AG08395 (cell line): ENCODE data around the gene CAP2.
"Not testable (repeated sequence)": the region's sequence is repeated elsewhere in the genome, so short reads cannot be mapped to it uniquely, and the experiment has no call there.

Experiments used
- DNase-seq: peaks from one replicate; pipeline ENCODE4 v3.0.0; 2012; ENCODE audit warnings: mixed read lengths, low spot score

Gene CAP2

DNA sequence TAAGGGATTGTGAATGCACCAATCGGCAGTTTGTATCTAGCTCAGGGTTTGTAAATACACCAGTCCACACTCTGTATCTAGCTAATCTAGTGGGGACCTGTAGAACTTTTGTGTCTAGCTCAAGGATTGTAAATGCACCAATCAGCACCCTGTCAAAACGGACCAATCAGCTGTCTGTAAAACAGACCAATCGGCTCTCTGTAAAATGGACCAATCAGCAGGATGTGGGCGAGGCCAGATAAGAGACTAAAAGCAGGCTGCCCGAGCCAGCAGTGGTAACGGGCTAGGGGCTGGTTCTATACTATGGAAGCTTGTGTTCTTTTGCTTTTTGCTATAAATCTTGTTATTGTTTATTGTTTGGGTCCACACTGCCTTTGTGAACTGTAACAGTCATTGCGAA, 187.9 kb downstream of the CAP2 start:
- not testable (repeated sequence) for DNase-seq

DNA sequence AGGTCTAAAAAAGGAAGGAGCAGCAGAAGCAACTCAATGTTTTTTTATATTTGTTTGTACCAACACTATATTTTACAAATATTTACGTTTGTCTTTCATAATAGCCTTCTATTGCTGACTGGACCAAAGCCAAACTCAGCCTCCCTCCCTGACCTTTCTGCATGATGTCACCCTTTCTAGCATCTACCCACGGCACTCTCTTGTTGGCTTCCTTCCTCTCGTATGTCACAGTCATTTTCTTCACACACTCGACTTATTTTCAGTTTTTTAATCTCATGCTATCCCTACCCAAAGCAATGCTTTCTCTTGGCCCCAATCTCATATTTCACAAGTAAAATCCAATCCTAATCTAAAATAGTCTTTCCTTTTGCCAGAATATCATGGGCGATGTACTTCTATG, 190.4 kb downstream of the CAP2 start:
- DNase-seq, result peak; percentile 36

DNA sequence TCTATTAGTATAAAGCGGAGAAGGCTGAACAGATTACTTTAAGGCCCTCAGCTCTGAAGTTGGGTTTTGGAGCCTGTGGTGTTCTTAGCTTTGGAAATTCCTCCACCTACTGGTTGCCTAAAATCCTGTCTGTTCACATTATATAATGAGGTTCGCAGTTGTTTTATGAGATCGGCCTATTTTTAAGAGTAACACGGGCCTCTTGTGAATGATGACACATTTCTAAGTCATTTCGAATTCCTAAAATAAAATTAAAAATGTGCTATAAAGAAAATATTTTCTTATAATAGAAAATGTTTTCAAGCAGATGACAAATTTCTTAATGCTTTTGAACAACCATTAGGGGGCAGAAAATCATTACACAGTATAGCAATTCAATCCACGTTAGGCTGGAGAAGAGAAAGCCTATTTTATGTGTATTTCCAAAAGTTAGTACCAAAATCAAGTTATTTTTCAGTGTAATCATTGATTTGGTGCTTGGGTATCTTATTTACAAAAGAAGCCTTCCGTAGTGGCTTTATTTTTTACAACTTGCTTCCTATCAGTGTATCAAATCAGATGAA, 190.9 kb downstream of the CAP2 start:
- peak; percentile 75 for DNase-seq

DNA sequence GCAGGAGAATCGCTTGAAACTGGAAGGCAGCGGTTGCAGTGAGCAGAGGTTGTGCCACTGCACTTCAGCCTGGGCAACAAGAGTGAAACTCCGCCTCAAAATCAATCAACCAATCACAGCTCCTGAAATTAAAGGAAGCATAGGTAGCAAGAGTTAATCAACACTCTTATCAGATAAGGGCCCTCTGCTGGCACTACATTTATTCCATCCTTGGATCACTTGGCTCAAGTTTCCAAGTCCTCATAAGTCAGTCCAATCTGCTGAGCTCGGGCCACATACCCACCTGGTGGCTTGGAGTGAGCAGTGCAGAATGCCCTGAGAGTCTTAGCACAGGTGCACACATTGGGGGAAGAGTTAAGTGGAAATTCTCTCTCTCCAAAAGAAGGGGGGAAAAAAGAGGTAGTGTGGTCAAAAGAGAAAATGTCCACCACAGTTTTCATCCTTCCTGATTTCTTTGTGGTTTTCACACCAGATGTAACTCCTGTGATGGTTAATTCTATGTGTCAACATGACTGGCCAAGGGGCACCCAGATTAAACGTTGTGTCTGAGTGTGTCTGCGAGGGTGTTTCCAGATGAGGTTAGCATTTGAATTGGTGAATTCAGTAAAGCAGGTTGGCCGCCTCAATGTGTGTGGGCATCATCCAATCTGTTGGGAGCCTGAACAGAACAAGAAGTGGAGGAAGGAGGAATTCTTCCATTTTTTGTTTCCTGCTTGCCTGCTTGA, 192.5 kb downstream of the CAP2 start:
- DNase-seq, result no peak

DNA sequence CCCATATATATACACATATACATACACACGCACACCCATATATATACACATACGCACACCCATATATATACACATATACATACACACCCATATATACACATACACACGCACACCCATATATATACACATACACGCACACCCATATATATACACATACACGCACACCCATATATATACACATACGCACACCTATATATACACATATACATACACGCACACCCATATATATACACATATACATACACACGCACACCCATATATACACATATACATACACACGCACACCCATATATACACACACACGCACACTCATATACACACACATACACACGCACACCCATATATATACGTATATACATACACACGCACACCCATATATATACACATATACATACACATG, 193.2 kb downstream of the CAP2 start:
- DNase-seq, result not testable (repeated sequence)

DNA sequence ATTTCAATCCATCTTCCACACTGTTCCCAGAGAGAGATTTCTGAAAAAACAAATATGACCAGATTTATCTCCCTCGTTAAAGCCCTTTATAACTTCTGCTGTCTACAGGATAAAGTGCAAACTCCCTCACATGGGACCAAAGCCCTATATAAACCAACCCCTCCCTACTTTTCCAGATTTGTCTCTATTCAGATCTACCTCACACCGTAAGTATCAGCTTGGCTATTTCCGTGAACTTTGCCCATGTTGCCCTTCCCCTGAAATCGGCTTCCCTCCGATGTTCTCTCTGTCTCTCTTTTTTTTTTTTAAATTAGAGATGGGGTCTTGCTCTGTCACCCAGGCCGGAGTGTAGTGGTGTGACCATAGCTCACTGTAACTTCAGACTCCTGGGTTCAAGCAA, 194.6 kb downstream of the CAP2 start:
- DNase-seq, result no peak

DNA sequence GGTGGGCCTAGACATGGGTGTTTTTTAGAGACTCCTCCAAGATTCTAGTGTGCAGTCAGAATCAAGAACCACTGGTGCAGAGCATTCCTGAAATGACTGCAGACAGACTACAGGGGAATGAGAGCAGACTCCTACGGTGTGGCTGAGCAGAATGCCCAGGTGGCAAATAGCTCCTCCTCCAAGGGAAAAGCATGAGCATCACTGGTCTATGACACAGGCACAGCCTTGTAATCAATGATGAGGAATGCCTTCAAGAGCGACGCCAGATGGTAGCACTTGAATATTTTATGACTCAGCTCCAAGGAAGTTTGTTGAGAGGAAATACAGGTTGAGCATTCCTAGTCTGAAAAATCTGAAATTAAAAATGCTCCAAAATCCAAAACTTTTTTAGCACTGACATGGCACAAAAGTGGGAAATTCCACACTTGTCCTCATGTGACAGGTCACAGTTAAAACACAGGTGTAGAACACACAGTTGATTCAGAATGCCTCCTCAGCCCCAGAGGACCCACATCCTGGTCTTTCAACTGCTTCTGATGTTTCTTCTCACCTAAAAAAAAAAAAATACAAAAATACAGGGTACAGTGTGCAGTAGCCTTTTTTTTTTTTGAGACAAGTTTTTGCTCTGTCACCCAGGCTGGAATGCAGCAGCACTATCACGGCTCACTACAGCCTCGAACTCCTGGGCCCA, 196.2 kb downstream of the CAP2 start:
- peak; percentile 84 for DNase-seq

DNA sequence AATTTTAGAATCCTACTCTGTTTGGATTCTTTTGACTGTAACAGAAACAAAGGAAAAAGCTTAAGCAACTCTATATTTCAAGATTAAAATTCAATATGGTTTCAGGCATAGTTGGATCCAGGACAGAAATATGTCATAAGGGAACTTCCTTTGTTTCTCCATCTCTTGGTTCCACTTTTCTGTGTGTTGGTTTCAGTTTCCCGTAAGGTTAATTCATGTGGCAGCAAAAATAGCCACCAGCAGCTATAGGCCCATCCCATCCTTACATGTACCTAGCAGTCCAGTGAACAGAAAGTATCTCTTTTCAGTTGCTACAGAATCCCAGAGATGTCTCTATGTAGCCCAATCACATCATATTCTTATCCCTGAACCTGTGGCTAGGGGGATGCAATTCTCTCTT, 197.9 kb downstream of the CAP2 start:
- no peak for DNase-seq

DNA sequence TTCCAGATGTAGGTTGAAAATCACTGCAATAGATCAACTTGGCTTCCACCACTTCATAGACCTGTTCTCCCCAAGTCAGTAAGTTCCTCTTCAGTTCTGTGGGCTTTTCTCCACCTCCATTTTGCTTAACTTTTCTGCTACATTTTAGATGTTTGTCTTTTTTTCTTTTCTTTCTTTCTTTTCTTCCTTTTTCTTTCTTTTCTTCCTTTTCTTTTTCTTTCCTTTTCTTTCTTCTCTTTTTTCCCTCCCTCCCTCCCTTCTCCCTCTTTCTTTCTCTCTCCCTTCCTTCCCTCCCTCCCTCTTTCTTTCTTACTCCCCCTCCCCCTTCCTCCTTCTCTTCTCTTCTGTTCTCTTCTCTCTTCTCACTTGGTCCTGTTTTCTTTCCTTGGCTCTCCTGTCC, 199.9 kb downstream of the CAP2 start:
- no peak for DNase-seq

DNA sequence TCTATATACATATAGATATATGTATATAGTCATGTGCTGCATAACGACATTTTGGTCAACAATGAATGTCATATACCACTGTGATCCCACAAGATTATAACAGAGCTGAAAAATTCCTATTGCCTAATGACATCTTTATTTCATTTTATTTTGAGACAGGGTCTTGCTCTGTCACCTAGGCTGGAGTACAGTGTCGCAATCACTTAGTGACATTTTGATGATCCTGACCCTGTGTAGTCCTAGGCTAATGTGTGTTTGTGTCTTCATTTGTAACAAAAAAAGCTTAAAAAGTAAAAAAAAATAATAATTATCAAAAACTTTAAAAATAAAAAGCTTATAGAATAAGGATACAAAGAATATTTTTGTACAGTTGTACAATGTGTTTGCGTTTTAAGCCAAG, 202.7 kb downstream of the CAP2 start:
- no peak for DNase-seq

DNA sequence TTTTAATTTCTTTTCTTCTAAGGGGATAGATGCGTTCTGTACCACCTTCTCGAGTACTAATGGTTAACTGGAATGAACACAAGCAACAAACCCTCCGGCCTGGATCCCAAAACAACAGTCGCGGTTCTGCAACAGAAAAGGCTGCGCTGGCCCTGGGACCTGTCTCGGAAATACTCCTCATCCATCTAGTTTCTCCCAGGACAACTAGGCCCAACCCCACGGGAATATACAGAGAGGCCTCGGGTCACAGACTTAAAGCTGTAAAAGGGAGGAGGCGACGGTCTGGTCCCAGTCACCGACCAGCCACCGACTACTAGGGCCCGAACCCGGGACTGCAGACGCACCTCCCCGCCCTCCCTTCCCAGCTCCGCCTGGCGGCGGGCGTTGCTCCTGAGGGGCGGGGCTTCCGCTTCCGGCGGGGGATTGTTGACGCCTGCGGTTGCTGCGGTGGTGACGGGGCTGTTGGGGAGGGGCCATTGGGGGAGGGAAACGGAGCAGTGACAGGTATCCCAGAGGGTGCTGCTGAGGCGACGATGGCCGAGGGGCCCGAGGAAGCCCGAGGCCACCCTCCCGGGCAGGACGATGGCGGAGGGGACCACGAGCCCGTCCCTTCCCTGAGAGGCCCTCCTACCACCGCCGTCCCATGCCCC, 206.6 kb downstream of the CAP2 start, which contains the start of gene FAM8A1:
Gene FAM8A1, plus strand, starts transcription at position 426 of the 650 bp plus-strand sequence. Its CDS starts 108 bp downstream, at position 534.
- peak; percentile 95 for DNase-seq

DNA sequence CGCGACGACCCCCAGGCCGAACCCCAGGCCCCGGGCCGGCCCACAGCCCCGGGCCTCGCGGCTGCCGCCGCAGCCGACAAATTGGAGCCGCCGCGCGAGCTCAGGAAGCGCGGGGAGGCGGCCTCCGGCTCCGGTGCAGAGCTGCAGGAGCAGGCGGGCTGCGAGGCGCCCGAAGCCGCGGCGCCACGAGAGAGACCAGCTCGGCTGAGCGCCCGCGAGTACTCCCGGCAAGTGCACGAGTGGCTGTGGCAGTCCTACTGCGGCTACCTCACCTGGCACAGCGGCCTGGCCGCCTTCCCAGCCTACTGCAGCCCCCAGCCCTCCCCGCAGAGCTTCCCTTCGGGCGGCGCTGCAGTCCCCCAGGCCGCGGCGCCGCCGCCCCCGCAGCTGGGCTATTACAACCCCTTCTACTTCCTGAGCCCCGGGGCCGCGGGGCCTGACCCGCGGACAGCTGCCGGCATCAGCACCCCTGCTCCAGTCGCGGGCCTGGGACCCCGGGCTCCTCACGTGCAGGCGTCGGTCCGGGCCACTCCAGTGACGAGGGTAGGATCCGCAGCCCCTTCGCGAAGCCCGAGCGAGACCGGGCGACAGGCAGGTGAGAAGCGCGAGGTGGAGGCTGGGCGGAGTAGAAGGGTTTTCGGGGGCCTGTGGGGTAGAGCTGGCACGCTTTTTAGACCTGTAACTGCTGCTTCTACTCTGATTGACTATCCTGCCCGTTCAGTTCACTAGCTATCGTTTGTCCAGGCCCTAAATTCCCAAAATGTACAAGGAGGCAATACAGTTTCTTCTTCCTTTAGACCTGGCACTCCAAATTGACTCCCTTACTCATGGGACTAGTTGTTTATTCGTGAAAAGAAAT, 207.4 kb downstream of the CAP2 start:
- DNase-seq, result peak; percentile 16

DNA sequence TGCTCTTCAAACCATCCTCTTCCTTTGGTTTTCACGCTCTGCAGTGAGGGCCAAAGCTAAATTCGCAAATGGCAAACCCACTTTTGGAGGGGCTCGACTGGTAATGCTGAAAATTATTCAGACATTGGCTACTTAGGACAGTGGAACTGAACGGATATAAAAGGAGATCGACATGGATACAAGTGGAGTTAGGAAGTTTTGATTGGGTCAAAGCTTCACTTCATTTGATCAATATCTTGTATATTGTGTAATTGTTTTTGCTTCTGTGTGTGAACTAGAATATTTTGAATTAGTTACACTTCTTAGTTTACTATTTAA, 207.9 kb downstream of the CAP2 start:
- no peak for DNase-seq

DNA sequence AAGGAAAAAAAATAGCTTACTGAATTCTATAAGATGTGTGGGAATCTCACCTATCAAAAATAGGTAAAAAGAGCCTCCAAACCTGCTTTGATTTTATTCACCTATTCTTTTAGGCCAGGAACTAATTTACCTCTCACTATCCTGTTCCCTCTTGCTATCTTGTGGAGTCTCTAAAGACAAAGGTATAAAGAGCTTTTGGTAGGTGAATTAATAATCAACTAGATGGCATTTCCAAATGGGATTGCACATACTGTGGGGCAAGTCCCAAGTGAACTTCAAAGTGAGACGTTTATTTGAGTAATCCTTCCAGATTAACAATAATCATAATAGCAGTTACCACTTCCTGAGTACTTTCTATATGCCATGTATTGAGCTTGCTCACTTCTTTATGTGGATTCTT, 209.5 kb downstream of the CAP2 start:
- DNase-seq, result no peak

DNA sequence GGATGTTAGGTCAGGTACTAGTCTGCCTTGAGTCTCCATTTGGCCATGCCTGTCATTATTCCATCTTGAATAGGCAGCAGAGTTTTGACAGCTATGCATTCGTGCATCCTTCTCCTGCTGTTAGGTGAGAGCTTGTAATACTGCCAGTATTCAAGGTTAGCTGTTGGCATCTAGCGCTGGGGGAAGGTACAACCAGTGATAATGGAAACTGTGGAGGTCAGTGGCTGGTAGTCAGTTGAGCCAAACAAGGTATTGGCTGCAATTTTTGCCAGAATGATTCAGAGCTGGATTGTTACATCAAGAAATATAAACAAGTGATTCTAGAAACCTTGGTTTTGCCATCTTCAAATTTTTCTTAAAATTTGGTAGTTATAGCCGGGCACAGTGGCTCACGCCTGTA, 213.2 kb downstream of the CAP2 start:
- no peak for DNase-seq
